Naive thymus-derived CD8-positive, alpha-beta T cell (primary cell): Measurements from ENCODE around the gene RELN. TPM values are rescaled to one million over a fixed set of nuclear protein-coding genes. Genes with fewer than 3 reads are reported as not detected.
A peak's percentile ranks its signal among the peaks of the same experiment; 100 is the strongest.

ENCODE experiments used
- ATAC-seq, 2 donors: fragments of 150-1000 bp; cut with Tn5 transposase in 1 of 2; sonication (Bioruptor Pico), chemical (Tn5 transposase) in 1 of 2; 1 replicate in 1 of 2; 2 replicates in 1 of 2; pipeline ENCODE4 v1.10.0; 2021; ENCODE audit warnings: mild to moderate bottlenecking in 2 of 2, moderate library complexity in 2 of 2
- POLR2A ChIA-PET: fragments of 350-600 bp; sonication (Branson Sonifier 250); formaldehyde crosslinking; loops from one replicate; lab custom pipeline; 2021; ENCODE audit warnings: antibody characterized with exemption; lab: Charles Lee
- DNase-seq, 10 donors: peaks; one replicate each; pipeline versions ENCODE4 v3.0.0 to v3.0.0-alpha.2; 2020 to 2022
- H3K27ac Mint-ChIP-seq, 10 donors: one replicate each; pipeline ENCODE4 v1.8.0; 2020 to 2022; ENCODE audit warnings: mild to moderate bottlenecking in 10 of 10, mixed read lengths in 10 of 10, moderate library complexity in 4 of 10, inconsistent platforms in 1 of 10
- H3K27me3 Mint-ChIP-seq, 5 donors: one replicate each; pipeline ENCODE4 v1.8.0; 2021 to 2022; ENCODE audit warnings: mixed read lengths in 5 of 5
- H3K36me3 Mint-ChIP-seq, 3 donors: one replicate each; pipeline ENCODE4 v1.8.0; 2020 to 2022; ENCODE audit warnings: mixed read lengths in 3 of 3, mild to moderate bottlenecking in 2 of 3, inconsistent platforms in 1 of 3
- H3K4me1 Mint-ChIP-seq, 4 donors: one replicate each; pipeline ENCODE4 v1.8.0; 2021 to 2022; ENCODE audit warnings: mixed read lengths in 4 of 4
- H3K4me3 Mint-ChIP-seq, 10 donors: one replicate each; pipeline ENCODE4 v1.8.0; 2020 to 2022; ENCODE audit warnings: mild to moderate bottlenecking in 10 of 10, mixed read lengths in 10 of 10, moderate library complexity in 6 of 10, inconsistent platforms in 1 of 10
- H3K9me3 Mint-ChIP-seq, 9 donors: one replicate each; pipeline ENCODE4 v1.8.0; 2020 to 2022; ENCODE audit warnings: mixed read lengths in 9 of 9, mild to moderate bottlenecking in 3 of 9, inconsistent platforms in 1 of 9, moderate library complexity in 1 of 9
- polyA plus RNA-seq, 3 donors: library from polyadenylated mRNA; unstranded; fragments of 300-500 nt; fragmentation: Illumina TruSeq; gene quantifications; one replicate each; pipeline ENCODE4 v1.2.3, GENCODE V29; 2021
- total RNA-seq, 8 experiments: library from RNA in 2 of 8; stranded (reverse) in 2 of 8; gene quantifications; one replicate each; pipeline ENCODE4 v1.2.3 and lab custom pipeline; 2021 to 2026

RELN gene
- total and polyA plus RNA-seq, 5 experiments from 2014 or later, result not detected

DNA sequence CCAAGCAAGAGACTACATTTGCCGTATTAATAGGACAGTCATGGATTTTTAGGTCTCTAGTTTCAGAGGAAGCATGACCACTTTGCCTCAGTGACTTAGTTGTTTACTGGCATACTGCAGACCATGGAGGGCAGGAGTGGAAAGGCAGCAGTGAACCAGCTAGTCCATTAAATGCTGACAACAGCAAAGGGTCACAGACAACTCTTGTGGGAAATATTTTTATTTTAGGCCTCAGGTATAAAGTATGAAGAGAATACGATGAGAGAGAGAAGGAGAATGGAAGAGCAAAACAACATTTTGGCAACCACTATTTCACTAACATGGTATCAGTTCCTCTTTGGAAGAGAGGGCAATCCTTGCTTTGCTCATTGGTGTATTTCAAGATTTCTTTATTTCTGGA is 118.0 kb downstream of the RELN start:
- Mint-ChIP-seq H3K4me3 (no peak overlapping the region), H3K27ac (no peak overlapping the region), H3K9me3 (peaks cover 0 to 9% (median 0%) of the 10 kb centered on the region in 9 donors), H3K4me1 (no peaks in the 10 kb centered on the region), H3K27me3 (peaks cover 0 to 13% (median 3%) of the 10 kb centered on the region in 5 donors), H3K36me3 (no peaks in the 10 kb centered on the region)
- POLR2A ChIA-PET, result no interaction called here
- ATAC-seq, result no peak
- no peak for DNase-seq

GRCh38 chr7:103870664-103871063 is 118.8 kb downstream of the RELN start:
- Mint-ChIP-seq H3K36me3 (no peaks in the 10 kb centered on the region), H3K4me3 (peak overlapping the region in 1 of 10 donors; percentile 35), H3K27me3 (peaks cover 0 to 13% (median 3%) of the 10 kb centered on the region in 5 donors), H3K9me3 (peaks cover 0 to 9% (median 0%) of the 10 kb centered on the region in 9 donors), H3K27ac (no peak overlapping the region), H3K4me1 (no peaks in the 10 kb centered on the region)
- ATAC-seq, result no peak
- no peak for DNase-seq
- POLR2A ChIA-PET, result no interaction called here

DNA sequence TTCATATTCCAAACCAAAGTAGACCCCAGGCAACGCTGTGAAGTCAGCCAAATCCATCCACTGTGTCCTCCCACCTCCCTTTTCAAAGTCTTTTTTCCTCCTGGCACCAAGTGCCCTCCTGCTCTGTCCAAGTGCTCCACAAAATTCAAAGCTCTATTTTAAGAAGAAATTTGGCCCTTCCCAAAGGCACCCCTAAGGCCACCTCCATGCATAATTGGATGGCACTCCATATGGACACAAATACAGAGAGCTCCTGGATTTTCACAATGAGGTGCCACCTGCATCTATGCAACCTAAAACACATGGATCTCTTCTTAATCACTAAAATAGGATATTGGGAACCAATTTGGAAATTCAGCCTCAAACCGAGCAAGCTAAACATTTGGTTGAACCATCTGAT is 121.6 kb downstream of the RELN start:
- POLR2A ChIA-PET, result no interaction called here
- DNase-seq (no peak), ATAC-seq (no peak)
- no peaks in the 10 kb centered on the region for H3K4me1 Mint-ChIP-seq
- peaks cover 0 to 9% (median 0%) of the 10 kb centered on the region in 9 donors for H3K9me3 Mint-ChIP-seq
- peak overlapping the region in 1 of 10 donors; percentile 29 for H3K27ac Mint-ChIP-seq
- no peak overlapping the region for H3K4me3 Mint-ChIP-seq
- H3K27me3 Mint-ChIP-seq, result peaks cover 2 to 13% (median 3%) of the 10 kb centered on the region in 5 donors
- H3K36me3 Mint-ChIP-seq, result no peaks in the 10 kb centered on the region

- no peak for ATAC-seq
- no peak for DNase-seq
- POLR2A ChIA-PET, result no interaction called here
- H3K27ac Mint-ChIP-seq, result no peak overlapping the region
- no peaks in the 10 kb centered on the region for H3K4me1 Mint-ChIP-seq
- H3K36me3 Mint-ChIP-seq, result no peaks in the 10 kb centered on the region
- peaks cover 0 to 9% (median 0%) of the 10 kb centered on the region in 9 donors for H3K9me3 Mint-ChIP-seq
- peaks cover 2 to 13% (median 3%) of the 10 kb centered on the region in 5 donors for H3K27me3 Mint-ChIP-seq
- no peak overlapping the region for H3K4me3 Mint-ChIP-seq
Observed at GRCh38 chr7:103866919-103867318, 122.5 kb downstream of the RELN start.

DNA sequence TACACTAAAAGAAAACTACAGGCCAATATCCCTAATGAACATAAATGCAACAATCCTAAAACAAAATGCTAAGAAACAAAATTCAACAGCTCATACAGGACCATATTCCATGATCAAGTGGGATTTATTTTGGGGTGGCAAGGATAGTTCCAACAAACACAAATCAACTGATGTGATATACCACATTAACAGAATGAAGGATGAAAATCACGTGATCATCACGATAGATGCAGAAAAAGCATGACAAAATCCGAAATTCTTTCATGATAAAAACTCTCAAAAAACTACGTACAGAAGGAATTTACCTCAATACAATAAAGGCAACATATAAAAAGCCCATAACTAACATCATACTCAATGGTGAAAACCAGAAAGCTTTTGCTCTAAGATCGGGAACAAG is 124.0 kb downstream of the RELN start:
- Mint-ChIP-seq H3K27ac (no peak overlapping the region), H3K4me1 (no peaks in the 10 kb centered on the region), H3K27me3 (peaks cover 0 to 3% (median 0%) of the 10 kb centered on the region in 5 donors), H3K36me3 (no peaks in the 10 kb centered on the region), H3K9me3 (peaks cover 0 to 3% (median 0%) of the 10 kb centered on the region in 9 donors), H3K4me3 (no peak overlapping the region)
- no peak for DNase-seq
- POLR2A ChIA-PET, result no interaction called here
- ATAC-seq, result no peak

DNA sequence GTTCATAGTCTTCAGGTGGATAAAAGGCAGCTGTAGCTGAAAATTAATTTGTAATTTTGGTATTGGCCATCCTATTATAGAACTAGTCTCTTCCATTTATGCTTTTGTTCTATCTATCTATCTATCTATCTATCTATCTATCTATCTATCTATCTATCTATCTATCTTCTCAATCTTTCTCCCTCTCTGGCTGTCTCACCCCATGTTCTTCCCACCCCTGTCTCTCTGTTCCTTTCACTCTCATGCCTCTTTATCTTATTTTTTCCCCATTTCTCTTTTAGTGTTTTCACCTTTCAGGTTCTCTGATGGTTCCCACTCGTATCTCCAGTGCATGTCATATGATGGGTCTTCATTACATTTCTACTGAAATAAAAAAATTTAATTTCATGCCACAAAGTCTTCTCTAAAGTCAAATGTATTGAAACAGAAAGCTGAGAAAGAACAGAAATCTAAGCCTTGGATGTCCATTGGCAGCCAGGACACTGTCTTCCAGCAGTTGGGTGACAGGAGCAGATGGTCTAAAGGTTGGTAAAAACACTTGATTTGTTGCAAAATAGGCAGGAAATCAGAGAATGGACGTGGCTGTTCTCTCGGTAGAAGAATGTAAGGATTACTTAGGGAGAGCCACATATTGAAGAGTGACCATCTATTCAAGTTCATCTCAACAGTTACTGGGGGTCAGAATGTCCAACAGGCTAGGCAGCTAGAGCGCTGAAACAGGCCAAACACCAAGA is 127.0 kb downstream of the RELN start:
- DNase-seq (no peak), ATAC-seq (no peak)
- no peak overlapping the region for H3K27ac Mint-ChIP-seq
- peaks cover 0 to 3% (median 2%) of the 10 kb centered on the region in 5 donors for H3K27me3 Mint-ChIP-seq
- H3K4me1 Mint-ChIP-seq, result no peaks in the 10 kb centered on the region
- peaks cover 0 to 5% (median 0%) of the 10 kb centered on the region in 9 donors for H3K9me3 Mint-ChIP-seq
- H3K4me3 Mint-ChIP-seq, result no peak overlapping the region
- H3K36me3 Mint-ChIP-seq, result no peaks in the 10 kb centered on the region
- POLR2A ChIA-PET, result no interaction called here

- H3K9me3 Mint-ChIP-seq, result peaks cover 0 to 10% (median 0%) of the 10 kb centered on the region in 9 donors
- no peaks in the 10 kb centered on the region for H3K4me1 Mint-ChIP-seq
- POLR2A ChIA-PET, result no interaction called here
- H3K27me3 Mint-ChIP-seq, result peaks cover 3 to 16% (median 4%) of the 10 kb centered on the region in 5 donors
- no peak overlapping the region for H3K27ac Mint-ChIP-seq
- H3K36me3 Mint-ChIP-seq, result no peaks in the 10 kb centered on the region
- DNase-seq (no peak), ATAC-seq (no peak)
- no peak overlapping the region for H3K4me3 Mint-ChIP-seq
Observed at GRCh38 chr7:103859709-103860108, 129.7 kb downstream of the RELN start.

- no peak overlapping the region for H3K27ac Mint-ChIP-seq
- H3K9me3 Mint-ChIP-seq, result peaks cover 0 to 10% (median 0%) of the 10 kb centered on the region in 9 donors
- DNase-seq (no peak), ATAC-seq (no peak)
- H3K36me3 Mint-ChIP-seq, result no peaks in the 10 kb centered on the region
- peaks cover 2 to 21% (median 3%) of the 10 kb centered on the region in 5 donors for H3K27me3 Mint-ChIP-seq
- no peaks in the 10 kb centered on the region for H3K4me1 Mint-ChIP-seq
- H3K4me3 Mint-ChIP-seq, result no peak overlapping the region
- POLR2A ChIA-PET, result no interaction called here
Observed at GRCh38 chr7:103857435-103857834, 132.0 kb downstream of the RELN start.

DNA sequence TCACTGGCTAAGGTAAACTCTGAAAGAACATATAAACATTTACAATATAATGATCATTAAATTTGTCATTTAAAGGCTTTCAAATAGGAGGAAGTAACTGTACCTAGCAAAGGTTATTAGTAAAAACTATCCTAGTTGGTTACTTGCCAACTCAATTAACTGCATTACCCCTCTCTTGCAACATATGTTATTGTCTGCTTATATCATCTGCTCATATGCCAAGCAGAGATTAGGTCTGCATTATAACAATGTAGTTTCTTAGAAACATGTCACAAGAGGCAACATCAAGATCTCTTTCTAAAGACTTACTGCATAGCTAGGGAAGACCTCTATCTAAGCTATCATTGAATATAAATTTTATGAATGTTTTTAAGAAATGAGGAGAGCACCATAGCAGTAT is 132.5 kb downstream of the RELN start:
- ATAC-seq (no peak), DNase-seq (no peak)
- Mint-ChIP-seq H3K4me3 (no peak overlapping the region), H3K4me1 (no peaks in the 10 kb centered on the region), H3K27ac (no peak overlapping the region), H3K9me3 (peaks cover 0 to 10% (median 0%) of the 10 kb centered on the region in 9 donors), H3K27me3 (peaks cover 2 to 21% (median 3%) of the 10 kb centered on the region in 5 donors), H3K36me3 (no peaks in the 10 kb centered on the region)
- POLR2A ChIA-PET, result no interaction called here

- POLR2A ChIA-PET, result no interaction called here
- peaks cover 0 to 18% (median 5%) of the 10 kb centered on the region in 9 donors for H3K9me3 Mint-ChIP-seq
Observed at GRCh38 chr7:103855671-103856070, 133.8 kb downstream of the RELN start.

GRCh38 chr7:103854611-103855010 is 134.8 kb downstream of the RELN start:
- H3K4me3 Mint-ChIP-seq, result no peak overlapping the region
- no peak overlapping the region for H3K27ac Mint-ChIP-seq
- POLR2A ChIA-PET, result no interaction called here
- peaks cover 0 to 29% (median 5%) of the 10 kb centered on the region in 9 donors for H3K9me3 Mint-ChIP-seq
- no peaks in the 10 kb centered on the region for H3K36me3 Mint-ChIP-seq
- no peaks in the 10 kb centered on the region for H3K4me1 Mint-ChIP-seq
- peaks cover 2 to 21% (median 9%) of the 10 kb centered on the region in 5 donors for H3K27me3 Mint-ChIP-seq
- DNase-seq (no peak), ATAC-seq (no peak)

More at GRCh38 chr7:103855671-103856070, 133.8 kb downstream of the RELN start:
- H3K27me3 Mint-ChIP-seq, result peaks cover 2 to 21% (median 5%) of the 10 kb centered on the region in 5 donors
- H3K4me3 Mint-ChIP-seq, result no peak overlapping the region
- H3K4me1 Mint-ChIP-seq, result no peaks in the 10 kb centered on the region
- H3K36me3 Mint-ChIP-seq, result no peaks in the 10 kb centered on the region
- no peak overlapping the region for H3K27ac Mint-ChIP-seq
- DNase-seq (no peak), ATAC-seq (no peak)

- Mint-ChIP-seq H3K27me3 (peaks cover 2 to 21% (median 7%) of the 10 kb centered on the region in 5 donors), H3K4me3 (no peak overlapping the region), H3K36me3 (no peaks in the 10 kb centered on the region), H3K27ac (no peak overlapping the region), H3K9me3 (peaks cover 0 to 35% (median 7%) of the 10 kb centered on the region in 9 donors), H3K4me1 (no peaks in the 10 kb centered on the region)
- ATAC-seq, result no peak
- DNase-seq, result no peak
- POLR2A ChIA-PET, result no interaction called here
Observed at GRCh38 chr7:103851357-103851756, 138.1 kb downstream of the RELN start.

DNA sequence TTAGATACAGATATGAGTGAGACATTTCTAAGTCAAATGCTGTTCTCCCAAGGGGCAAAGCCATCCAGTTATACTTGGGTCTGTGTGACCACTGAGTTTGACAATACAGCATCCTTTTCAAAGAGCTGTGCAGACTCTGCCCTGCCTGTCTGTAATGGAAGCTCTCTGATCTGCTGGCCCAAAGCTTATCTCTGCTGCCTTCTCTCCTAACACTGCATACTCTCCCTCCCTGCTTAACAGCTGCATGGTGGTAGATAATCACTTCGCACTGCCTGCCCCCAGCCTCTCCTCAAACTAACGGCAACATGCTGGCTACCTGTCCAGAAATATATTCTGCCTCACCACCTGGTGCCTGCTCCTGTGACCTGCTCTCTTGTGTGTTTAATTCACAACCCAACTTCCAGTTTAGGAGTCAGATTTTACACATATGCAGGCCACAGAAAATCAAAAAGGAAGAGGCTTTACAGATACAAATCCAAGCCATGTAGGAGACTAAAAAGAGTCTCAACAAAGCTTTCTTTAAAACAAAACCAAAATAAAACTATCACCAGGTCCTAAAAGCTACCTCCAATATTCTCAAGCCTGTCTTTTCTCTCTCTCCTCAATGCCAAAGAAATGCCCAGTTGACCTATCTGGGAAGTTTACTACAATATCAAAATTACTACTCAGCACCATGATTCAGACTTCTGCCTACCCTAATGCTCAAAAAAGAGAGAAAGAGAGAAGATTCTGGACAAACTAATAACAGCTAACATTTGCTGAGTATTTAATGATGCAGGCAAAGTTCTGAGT is 145.6 kb downstream of the RELN start:
- H3K4me3 Mint-ChIP-seq, result no peak overlapping the region
- H3K27ac Mint-ChIP-seq, result no peak overlapping the region
- no peaks in the 10 kb centered on the region for H3K4me1 Mint-ChIP-seq
- peaks cover 0 to 10% (median 0%) of the 10 kb centered on the region in 9 donors for H3K9me3 Mint-ChIP-seq
- POLR2A ChIA-PET, result no interaction called here
- no peak for ATAC-seq
- H3K36me3 Mint-ChIP-seq, result no peaks in the 10 kb centered on the region
- no peak for DNase-seq
- peaks cover 0 to 11% (median 4%) of the 10 kb centered on the region in 5 donors for H3K27me3 Mint-ChIP-seq
